Measurements from ENCODE around the gene BID.

DNA sequence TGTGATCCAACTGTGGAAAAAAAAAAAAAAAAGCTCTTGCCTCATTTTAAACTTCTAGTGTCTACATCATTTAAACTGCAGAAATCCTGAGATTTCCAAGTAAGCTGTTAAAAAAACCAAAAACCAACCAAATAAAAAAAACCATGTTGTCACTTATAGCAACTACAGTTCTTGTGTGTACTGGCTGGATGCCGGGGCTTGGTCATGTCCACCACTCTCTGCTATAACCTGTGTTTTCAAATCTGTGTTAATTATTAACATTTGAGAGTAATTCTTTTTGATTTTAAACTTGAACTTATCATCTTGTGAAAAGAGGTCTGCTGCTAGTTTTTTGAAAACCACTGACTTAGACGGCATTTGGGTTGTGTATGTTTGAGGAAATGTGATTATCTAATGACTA lies 32.2 kb upstream of the BID start:
- TF ChIP-seq, protein P1, sequence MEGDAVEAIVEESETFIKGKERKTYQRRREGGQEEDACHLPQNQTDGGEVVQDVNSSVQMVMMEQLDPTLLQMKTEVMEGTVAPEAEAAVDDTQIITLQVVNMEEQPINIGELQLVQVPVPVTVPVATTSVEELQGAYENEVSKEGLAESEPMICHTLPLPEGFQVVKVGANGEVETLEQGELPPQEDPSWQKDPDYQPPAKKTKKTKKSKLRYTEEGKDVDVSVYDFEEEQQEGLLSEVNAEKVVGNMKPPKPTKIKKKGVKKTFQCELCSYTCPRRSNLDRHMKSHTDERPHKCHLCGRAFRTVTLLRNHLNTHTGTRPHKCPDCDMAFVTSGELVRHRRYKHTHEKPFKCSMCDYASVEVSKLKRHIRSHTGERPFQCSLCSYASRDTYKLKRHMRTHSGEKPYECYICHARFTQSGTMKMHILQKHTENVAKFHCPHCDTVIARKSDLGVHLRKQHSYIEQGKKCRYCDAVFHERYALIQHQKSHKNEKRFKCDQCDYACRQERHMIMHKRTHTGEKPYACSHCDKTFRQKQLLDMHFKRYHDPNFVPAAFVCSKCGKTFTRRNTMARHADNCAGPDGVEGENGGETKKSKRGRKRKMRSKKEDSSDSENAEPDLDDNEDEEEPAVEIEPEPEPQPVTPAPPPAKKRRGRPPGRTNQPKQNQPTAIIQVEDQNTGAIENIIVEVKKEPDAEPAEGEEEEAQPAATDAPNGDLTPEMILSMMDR (IDR thresholded peaks at IDR 0.05 in 2 of 3, conservative IDR thresholded peaks at IDR 0.05 in 1 of 3; ENCODE audit: borderline replicate concordance in 1 of 3, insufficient read depth in 1 of 3, low read depth in 2 of 3, low read length in 2 of 3) = no peak
- TF ChIP-seq, protein P2, sequence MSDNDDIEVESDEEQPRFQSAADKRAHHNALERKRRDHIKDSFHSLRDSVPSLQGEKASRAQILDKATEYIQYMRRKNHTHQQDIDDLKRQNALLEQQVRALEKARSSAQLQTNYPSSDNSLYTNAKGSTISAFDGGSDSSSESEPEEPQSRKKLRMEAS (IDR thresholded peaks at IDR 0.05) = no peak
- TF ChIP-seq RAD21 (IDR thresholded peaks at IDR 0.05; ENCODE audit: low read depth) = no peak
- no peak for TF ChIP-seq JUND (IDR thresholded peaks at IDR 0.05)
- no peak for TF ChIP-seq EGR1 (IDR thresholded peaks at IDR 0.05; ENCODE audit: low read depth)
- no peak for TF ChIP-seq EZH2 (IDR thresholded peaks at IDR 0.05)
- TF ChIP-seq, protein P3, sequence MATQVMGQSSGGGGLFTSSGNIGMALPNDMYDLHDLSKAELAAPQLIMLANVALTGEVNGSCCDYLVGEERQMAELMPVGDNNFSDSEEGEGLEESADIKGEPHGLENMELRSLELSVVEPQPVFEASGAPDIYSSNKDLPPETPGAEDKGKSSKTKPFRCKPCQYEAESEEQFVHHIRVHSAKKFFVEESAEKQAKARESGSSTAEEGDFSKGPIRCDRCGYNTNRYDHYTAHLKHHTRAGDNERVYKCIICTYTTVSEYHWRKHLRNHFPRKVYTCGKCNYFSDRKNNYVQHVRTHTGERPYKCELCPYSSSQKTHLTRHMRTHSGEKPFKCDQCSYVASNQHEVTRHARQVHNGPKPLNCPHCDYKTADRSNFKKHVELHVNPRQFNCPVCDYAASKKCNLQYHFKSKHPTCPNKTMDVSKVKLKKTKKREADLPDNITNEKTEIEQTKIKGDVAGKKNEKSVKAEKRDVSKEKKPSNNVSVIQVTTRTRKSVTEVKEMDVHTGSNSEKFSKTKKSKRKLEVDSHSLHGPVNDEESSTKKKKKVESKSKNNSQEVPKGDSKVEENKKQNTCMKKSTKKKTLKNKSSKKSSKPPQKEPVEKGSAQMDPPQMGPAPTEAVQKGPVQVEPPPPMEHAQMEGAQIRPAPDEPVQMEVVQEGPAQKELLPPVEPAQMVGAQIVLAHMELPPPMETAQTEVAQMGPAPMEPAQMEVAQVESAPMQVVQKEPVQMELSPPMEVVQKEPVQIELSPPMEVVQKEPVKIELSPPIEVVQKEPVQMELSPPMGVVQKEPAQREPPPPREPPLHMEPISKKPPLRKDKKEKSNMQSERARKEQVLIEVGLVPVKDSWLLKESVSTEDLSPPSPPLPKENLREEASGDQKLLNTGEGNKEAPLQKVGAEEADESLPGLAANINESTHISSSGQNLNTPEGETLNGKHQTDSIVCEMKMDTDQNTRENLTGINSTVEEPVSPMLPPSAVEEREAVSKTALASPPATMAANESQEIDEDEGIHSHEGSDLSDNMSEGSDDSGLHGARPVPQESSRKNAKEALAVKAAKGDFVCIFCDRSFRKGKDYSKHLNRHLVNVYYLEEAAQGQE (IDR thresholded peaks at IDR 0.05; ENCODE audit: low read depth) = no peak
- TF ChIP-seq EZH2phosphoT487 (IDR thresholded peaks at IDR 0.05; ENCODE audit: borderline replicate concordance) = no peak
- TF ChIP-seq CEBPB (IDR thresholded peaks at IDR 0.05; ENCODE audit: low read depth) = no peak
- no peak for TF ChIP-seq FOSL1 (IDR thresholded peaks at IDR 0.05; ENCODE audit: low read depth)
- TF ChIP-seq ZNF274 (IDR thresholded peaks at IDR 0.05; ENCODE audit: low read depth, low read length) = no peak
- no peak for TF ChIP-seq SIN3A (IDR thresholded peaks at IDR 0.05; ENCODE audit: low read depth)
- TF ChIP-seq, protein P4, sequence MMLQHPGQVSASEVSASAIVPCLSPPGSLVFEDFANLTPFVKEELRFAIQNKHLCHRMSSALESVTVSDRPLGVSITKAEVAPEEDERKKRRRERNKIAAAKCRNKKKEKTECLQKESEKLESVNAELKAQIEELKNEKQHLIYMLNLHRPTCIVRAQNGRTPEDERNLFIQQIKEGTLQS (IDR thresholded peaks at IDR 0.05) = no peak
- TF ChIP-seq POLR2A (IDR thresholded peaks at IDR 0.05; ENCODE audit: borderline replicate concordance, extremely low read depth, insufficient read depth, insufficient read length) = no peak
